NCI-H1694 (cell line): Measurements from ENCODE around the gene EXOC6B.
A peak's percentile ranks its signal among the peaks of the same experiment; 100 is the strongest.

Experiments
- DNase-seq: peaks from one replicate; lab custom pipeline; 2025; lab: John Stamatoyannopoulos, UW

EXOC6B gene

GRCh38 chr2:72145289-72145657 is 680.6 kb downstream of the EXOC6B start:
- DNase-seq, result peak; percentile 39

- peak; percentile 9 for DNase-seq
These were observed 681.1 kb downstream of the EXOC6B start for GRCh38 chr2:72144632-72145288.

- no peak for DNase-seq
These were observed 681.6 kb downstream of the EXOC6B start for GRCh38 chr2:72144274-72144631.

GRCh38 chr2:72143441-72144273 is 682.2 kb downstream of the EXOC6B start:
- DNase-seq, result no peak

- no peak for DNase-seq
These were observed 683.0 kb downstream of the EXOC6B start for GRCh38 chr2:72142570-72143440.

GRCh38 chr2:72141881-72142451 is 683.9 kb downstream of the EXOC6B start:
- no peak for DNase-seq

- DNase-seq, result no peak
These were observed 684.7 kb downstream of the EXOC6B start for GRCh38 chr2:72141032-72141645.

GRCh38 chr2:72140621-72140960 is 685.2 kb downstream of the EXOC6B start:
- DNase-seq, result no peak

GRCh38 chr2:72139874-72140620 is 685.8 kb downstream of the EXOC6B start:
- no peak for DNase-seq

GRCh38 chr2:72139471-72139873 is 686.4 kb downstream of the EXOC6B start:
- DNase-seq, result no peak

GRCh38 chr2:72138921-72139381 is 686.9 kb downstream of the EXOC6B start:
- DNase-seq, result no peak

GRCh38 chr2:72138011-72138881 is 687.6 kb downstream of the EXOC6B start:
- no peak for DNase-seq

GRCh38 chr2:72137498-72138010 is 688.3 kb downstream of the EXOC6B start:
- peak; percentile 63 for DNase-seq

GRCh38 chr2:72136933-72137497 is 688.8 kb downstream of the EXOC6B start:
- no peak for DNase-seq

GRCh38 chr2:72136331-72136730 is 689.5 kb downstream of the EXOC6B start:
- no peak for DNase-seq

- no peak for DNase-seq
These were observed 689.9 kb downstream of the EXOC6B start for GRCh38 chr2:72135921-72136320.

GRCh38 chr2:72134997-72135800 is 690.6 kb downstream of the EXOC6B start:
- no peak for DNase-seq

- no peak for DNase-seq
These were observed 691.3 kb downstream of the EXOC6B start for GRCh38 chr2:72134408-72134996.
